Immature natural killer cell (primary cell): ENCODE results near the gene BTBD2. TPM values are rescaled to one million over a fixed set of nuclear protein-coding genes. Genes with fewer than 3 reads are reported as not detected.
"Not testable (repeated sequence)": the region's sequence is repeated elsewhere in the genome, so short reads cannot be mapped to it uniquely, and the experiment has no call there.

Experiments
- DNase-seq, 3 donors: peaks; one replicate each; pipeline ENCODE4 v3.0.0; 2022; ENCODE audit warnings: mixed read lengths in 1 of 3
- H3K27ac Mint-ChIP-seq, 6 donors: one replicate each; pipeline ENCODE4 v1.8.0; 2020; ENCODE audit warnings: mixed read lengths in 6 of 6, mild to moderate bottlenecking in 5 of 6, inconsistent platforms in 4 of 6, moderate library complexity in 3 of 6
- H3K27me3 Mint-ChIP-seq, 3 donors: one replicate each; pipeline ENCODE4 v1.8.0; 2020 to 2021; ENCODE audit warnings: low read depth in 3 of 3, mild to moderate bottlenecking in 3 of 3, mixed read lengths in 3 of 3, moderate library complexity in 3 of 3, inconsistent platforms in 1 of 3
- H3K36me3 Mint-ChIP-seq, 3 donors: one replicate each; pipeline ENCODE4 v1.8.0; 2020; ENCODE audit warnings: mixed read lengths in 3 of 3, inconsistent platforms in 2 of 3, mild to moderate bottlenecking in 2 of 3
- H3K4me1 Mint-ChIP-seq, 2 donors: one replicate each; pipeline ENCODE4 v1.8.0; 2020; ENCODE audit warnings: inconsistent platforms in 2 of 2, mild to moderate bottlenecking in 2 of 2, mixed read lengths in 2 of 2, moderate library complexity in 1 of 2
- H3K4me3 Mint-ChIP-seq, 5 donors: one replicate each; pipeline ENCODE4 v1.8.0; 2020; ENCODE audit warnings: mild to moderate bottlenecking in 5 of 5, mixed read lengths in 5 of 5, inconsistent platforms in 3 of 5, moderate library complexity in 3 of 5
- H3K9me3 Mint-ChIP-seq, 6 donors: one replicate each; pipeline ENCODE4 v1.8.0; 2020; ENCODE audit warnings: mild to moderate bottlenecking in 6 of 6, mixed read lengths in 6 of 6, inconsistent platforms in 4 of 6, moderate library complexity in 3 of 6
- polyA plus RNA-seq, 3 donors: library from polyadenylated mRNA; unstranded; fragments of 300-500 nt; fragmentation: Illumina TruSeq; gene quantifications; one replicate each; pipeline ENCODE4 v1.2.3, GENCODE V29; 2021

The BTBD2 gene
- polyA plus RNA-seq, 3 donors from 2014 or later, result 2.6 to 4.4 (median 3.6) TPM

GRCh38 chr19:1999856-2000515, 15.5 kb downstream of the BTBD2 start:
- H3K27me3 Mint-ChIP-seq, result peaks cover 0 to 5% (median 0%) of the 10 kb centered on the region in 3 donors
- no peak overlapping the region for H3K27ac Mint-ChIP-seq
- no peaks in the 10 kb centered on the region for H3K9me3 Mint-ChIP-seq
- H3K4me1 Mint-ChIP-seq, result peaks cover 0 to 4% of the 10 kb centered on the region in 2 donors
- H3K36me3 Mint-ChIP-seq, result peaks cover 6 to 23% (median 8%) of the 10 kb centered on the region in 3 donors
- DNase-seq, result no peak
- H3K4me3 Mint-ChIP-seq, result no peak overlapping the region

DNA sequence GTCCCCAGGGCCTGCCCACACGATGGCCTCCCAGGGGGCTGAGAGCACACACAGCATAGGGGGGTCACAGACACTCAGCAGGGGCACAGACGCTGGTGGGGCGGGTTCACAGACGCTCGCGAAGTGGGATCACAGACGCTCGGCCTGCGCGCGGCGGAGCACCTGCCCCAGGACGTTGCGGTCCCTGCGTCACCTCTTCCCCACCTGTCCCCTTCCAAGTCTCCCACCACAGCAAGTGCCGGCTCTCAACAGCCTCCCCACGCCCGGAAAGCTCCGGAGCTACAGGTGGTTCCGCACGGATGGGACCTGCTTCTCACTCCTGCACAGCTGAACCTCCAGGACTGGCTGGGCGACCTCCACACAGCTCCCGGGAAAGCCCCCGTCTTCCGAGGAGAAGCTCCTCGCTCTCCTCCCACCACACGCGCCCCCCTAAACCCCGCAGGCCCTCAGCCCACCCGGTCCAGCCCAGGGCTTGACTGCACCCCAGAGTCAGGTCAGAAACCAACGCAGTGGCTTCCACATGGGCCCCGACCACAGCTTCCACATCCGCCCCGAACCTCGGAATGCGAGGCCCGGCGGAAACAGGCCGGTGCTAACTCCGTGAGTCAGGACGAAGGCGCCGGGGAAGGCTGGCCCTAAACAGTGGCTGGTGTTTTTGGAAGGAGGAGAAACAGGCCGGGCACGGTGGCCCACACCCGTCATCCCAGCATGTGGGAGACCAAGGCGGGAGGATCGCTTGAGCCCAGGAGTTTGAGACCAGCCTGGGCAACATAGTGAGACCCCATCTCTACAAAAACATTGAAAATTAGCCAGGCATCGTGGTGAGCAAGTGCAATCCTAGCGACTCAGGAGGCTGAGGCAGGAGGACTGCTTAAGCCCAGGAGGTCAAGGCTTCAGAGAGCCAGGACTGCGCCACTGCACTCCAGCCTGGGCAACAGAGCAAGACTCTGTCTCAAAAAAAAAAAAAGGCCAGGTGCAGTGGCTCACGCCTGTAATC, 16.5 kb downstream of the BTBD2 start:
- peak in 1 of 3 donors; percentile 10 for DNase-seq
- Mint-ChIP-seq H3K4me3 (peak overlapping the region in 2 of 5 donors; percentile 33 to 52), H3K27me3 (peaks cover 0 to 4% (median 0%) of the 10 kb centered on the region in 3 donors), H3K9me3 (no peaks in the 10 kb centered on the region), H3K4me1 (peaks cover 0 to 4% of the 10 kb centered on the region in 2 donors), H3K27ac (no peak overlapping the region), H3K36me3 (peaks cover 6 to 23% (median 11%) of the 10 kb centered on the region in 3 donors)

GRCh38 chr19:1997353-1998233, 17.9 kb downstream of the BTBD2 start:
- H3K9me3 Mint-ChIP-seq, result no peaks in the 10 kb centered on the region
- H3K36me3 Mint-ChIP-seq, result peaks cover 6 to 19% (median 11%) of the 10 kb centered on the region in 3 donors
- peaks cover 0 to 2% (median 0%) of the 10 kb centered on the region in 3 donors for H3K27me3 Mint-ChIP-seq
- H3K4me3 Mint-ChIP-seq, result no peak overlapping the region
- peak overlapping the region in 2 of 6 donors; percentile 47 to 53 for H3K27ac Mint-ChIP-seq
- no peak for DNase-seq
- peaks cover 0 to 4% of the 10 kb centered on the region in 2 donors for H3K4me1 Mint-ChIP-seq

DNA sequence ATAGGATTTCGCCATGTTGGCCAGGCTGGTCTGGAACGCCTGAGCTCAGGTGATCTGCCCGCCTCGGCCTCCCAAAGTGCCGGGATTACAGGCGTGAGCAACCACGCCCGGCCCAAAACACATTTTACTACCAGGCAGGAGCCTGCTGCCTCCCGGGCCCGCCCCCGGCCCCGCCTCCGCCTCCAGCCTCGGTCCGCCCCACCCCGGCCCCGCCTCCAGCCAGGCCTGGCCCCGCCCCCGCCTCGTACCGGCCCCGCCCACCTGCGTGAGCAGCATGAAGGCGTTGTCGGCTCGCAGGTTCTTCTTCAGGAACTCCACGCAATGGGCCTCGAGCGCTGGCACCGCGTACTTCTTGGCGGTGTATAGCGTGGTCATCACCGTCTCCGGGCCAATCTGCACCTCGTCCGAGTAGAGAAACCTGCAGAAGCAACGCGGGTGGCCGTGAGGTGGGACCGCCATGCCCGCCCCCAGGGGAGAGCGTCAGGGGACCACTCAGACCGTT, 22.7 kb downstream of the BTBD2 start:
- no peak for DNase-seq
- H3K4me1 Mint-ChIP-seq, result peaks cover 0 to 3% of the 10 kb centered on the region in 2 donors
- H3K27me3 Mint-ChIP-seq, result no peaks in the 10 kb centered on the region
- no peak overlapping the region for H3K27ac Mint-ChIP-seq
- H3K36me3 Mint-ChIP-seq, result peaks cover 4 to 15% (median 6%) of the 10 kb centered on the region in 3 donors
- no peaks in the 10 kb centered on the region for H3K9me3 Mint-ChIP-seq
- no peak overlapping the region for H3K4me3 Mint-ChIP-seq

DNA sequence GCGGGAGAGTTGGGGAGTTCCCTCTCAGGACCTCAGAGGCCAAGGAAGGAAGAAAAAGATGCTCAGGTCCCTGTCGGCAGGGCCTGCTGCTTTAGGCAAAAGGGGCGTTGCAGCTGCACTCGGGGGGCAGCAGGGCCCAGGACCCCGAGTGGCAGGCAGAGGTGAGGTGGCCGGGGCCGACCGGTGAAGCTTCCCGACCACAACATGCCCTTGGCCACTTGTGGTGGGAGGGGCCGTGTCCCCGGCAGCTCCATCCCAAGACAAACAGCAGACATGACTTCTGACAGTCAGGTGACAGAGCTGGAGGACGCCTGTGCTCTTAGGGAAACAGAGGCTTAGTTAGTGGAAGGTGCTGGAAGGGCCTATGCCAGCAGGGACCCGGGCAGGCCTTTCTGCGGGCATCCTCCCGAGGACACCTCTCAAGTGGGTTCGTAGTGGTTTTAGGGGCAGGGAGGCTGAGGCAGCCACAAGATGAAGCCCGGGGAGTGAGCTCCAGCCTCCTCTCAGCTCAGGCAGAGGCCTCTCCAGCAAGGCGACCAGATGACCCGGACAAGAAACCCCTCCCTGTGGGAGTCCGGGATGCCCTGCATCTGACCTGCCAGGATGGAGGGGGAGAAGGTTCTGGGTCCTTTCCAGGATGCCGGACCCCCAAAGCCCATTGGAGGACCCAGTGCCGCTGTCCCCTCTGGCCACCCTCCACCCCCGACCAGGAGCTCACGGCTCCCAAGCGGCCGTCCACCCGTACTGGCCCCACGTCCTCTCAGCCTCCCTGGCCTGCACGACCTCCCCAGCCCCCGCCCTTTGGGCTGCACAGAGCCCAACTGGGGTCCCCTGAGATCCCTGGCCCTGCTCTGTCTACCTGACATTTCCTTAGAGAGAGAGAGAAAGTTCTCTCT, 24.2 kb downstream of the BTBD2 start:
- no peak for DNase-seq
- Mint-ChIP-seq H3K36me3 (peaks cover 0 to 8% (median 3%) of the 10 kb centered on the region in 3 donors), H3K27ac (peak overlapping the region in 3 of 6 donors; percentile 39 to 64 (median 49)), H3K27me3 (no peaks in the 10 kb centered on the region), H3K9me3 (no peaks in the 10 kb centered on the region), H3K4me3 (no peak overlapping the region), H3K4me1 (no peaks in the 10 kb centered on the region)

DNA sequence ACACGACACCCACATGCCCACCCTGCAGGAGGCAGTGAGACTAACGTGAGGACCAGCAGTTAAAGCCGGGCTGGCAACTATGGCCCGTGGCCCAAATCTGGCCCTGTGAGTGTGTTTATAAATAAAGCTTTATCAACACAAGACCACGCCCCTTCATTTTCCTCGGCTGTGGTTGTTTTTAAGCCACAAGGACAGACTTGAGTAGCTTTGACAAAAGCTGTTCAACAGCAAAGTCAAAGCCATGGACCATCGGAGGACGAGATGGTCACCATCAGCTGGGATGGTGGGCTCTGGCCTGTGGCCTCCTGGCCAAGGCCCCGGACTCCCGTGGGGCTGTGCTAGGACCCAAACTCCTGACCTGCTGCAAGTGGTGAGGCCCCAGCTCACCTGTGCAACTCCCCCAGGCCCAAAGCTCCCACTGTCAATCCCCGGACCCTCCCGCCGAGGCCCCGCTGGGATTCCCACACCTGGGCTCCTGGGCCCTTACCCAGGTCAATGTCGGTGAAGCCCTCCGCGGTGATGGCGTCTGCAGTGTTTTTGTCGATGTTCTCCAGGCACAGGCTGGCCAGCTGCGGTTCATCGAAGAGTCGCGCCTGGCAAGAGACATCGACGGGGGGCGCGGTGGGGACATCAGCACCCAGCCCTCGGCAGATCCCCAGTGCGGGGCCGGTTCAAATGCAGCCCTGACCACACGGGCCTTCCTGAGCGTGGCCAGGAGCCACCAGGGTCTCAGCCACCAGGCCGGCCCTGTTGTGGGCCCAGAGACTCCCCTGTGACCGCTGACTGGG, 25.1 kb downstream of the BTBD2 start:
- Mint-ChIP-seq H3K4me3 (no peak overlapping the region), H3K9me3 (no peaks in the 10 kb centered on the region), H3K4me1 (no peaks in the 10 kb centered on the region), H3K27ac (no peak overlapping the region), H3K27me3 (no peaks in the 10 kb centered on the region), H3K36me3 (peaks cover 0 to 3% (median 3%) of the 10 kb centered on the region in 3 donors)
- DNase-seq, result no peak

DNA sequence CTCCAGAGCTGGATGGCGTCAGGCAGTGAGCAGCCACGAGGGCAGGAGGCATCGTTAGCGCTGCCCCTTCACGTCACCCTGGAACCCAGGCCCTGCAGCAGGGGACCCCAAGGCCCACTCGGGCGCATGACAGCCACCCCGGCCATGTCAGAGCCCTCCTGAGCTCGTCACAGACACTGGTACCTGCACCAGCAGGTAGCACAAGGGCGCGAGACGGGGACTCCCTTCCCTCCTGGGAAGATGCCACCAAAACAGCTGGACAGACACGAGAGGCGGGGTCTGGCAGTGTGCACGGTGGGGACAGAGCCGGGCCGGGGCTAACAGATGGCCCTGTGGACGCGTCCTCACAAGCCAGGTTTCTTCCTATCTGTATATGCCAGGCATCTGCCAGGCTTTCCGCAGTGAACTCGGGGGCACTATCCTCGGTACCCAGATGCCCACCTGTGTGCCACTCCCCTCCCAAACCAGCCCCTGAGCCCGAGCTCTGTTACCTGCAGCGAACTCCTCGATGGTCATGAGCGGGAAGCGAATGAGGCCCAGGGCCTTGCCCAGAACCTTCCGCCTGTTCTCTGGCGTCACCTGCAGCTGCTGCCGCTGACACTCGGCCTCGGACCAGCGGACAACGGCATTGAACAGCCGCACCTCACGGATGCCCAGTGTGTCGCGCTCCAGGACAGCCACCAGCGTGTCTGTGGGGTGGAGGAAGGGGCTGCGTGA, 25.8 kb downstream of the BTBD2 start:
- H3K36me3 Mint-ChIP-seq, result peaks cover 0 to 3% (median under 1%) of the 10 kb centered on the region in 3 donors
- H3K27ac Mint-ChIP-seq, result no peak overlapping the region
- no peaks in the 10 kb centered on the region for H3K27me3 Mint-ChIP-seq

DNA sequence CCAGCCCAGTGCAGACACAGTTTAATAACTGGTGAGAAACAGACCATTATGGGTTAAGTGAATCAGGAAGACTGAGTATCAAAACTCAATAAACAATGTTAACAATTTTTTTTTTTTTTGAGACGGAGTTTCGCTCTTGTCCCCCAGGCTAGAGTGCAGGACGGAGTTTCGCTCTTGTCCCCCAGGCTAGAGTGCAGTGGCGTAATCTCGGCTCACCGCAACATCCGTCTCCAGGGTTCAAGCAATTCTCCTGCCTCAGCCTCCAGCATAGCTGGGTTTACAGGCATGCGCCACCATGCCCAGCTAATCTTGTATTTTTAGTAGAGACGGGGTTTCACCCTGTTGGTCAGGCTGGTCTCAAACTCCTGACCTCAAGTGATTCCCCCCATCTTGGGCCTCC, 27.1 kb downstream of the BTBD2 start:
- not testable (repeated sequence) for H3K36me3 Mint-ChIP-seq, H3K27me3 Mint-ChIP-seq, H3K4me3 Mint-ChIP-seq, H3K9me3 Mint-ChIP-seq, DNase-seq, H3K4me1 Mint-ChIP-seq
- peak overlapping the region in 1 of 6 donors; percentile 7 for H3K27ac Mint-ChIP-seq

More for the DNA sequence above, 25.8 kb downstream of the BTBD2 start:
- Mint-ChIP-seq H3K9me3 (no peaks in the 10 kb centered on the region), H3K4me1 (no peaks in the 10 kb centered on the region), H3K4me3 (no peak overlapping the region)
- DNase-seq, result no peak

GRCh38 chr19:1987197-1988187, 28.0 kb downstream of the BTBD2 start:
- DNase-seq, result no peak
- H3K27me3 Mint-ChIP-seq, result no peaks in the 10 kb centered on the region
- H3K4me3 Mint-ChIP-seq, result no peak overlapping the region
- peaks cover 3 to 7% (median 4%) of the 10 kb centered on the region in 3 donors for H3K36me3 Mint-ChIP-seq
- peak overlapping the region in 1 of 6 donors; percentile 28 for H3K27ac Mint-ChIP-seq
- no peaks in the 10 kb centered on the region for H3K4me1 Mint-ChIP-seq
- H3K9me3 Mint-ChIP-seq, result no peaks in the 10 kb centered on the region

GRCh38 chr19:1986357-1987162, 29.0 kb downstream of the BTBD2 start:
- H3K27me3 Mint-ChIP-seq, result peaks cover 0 to 1% (median 0%) of the 10 kb centered on the region in 3 donors
- H3K4me3 Mint-ChIP-seq, result no peak overlapping the region
- H3K9me3 Mint-ChIP-seq, result no peaks in the 10 kb centered on the region
- peaks cover 3 to 10% (median 4%) of the 10 kb centered on the region in 3 donors for H3K36me3 Mint-ChIP-seq
- DNase-seq, result no peak
- no peaks in the 10 kb centered on the region for H3K4me1 Mint-ChIP-seq
- no peak overlapping the region for H3K27ac Mint-ChIP-seq
